PC-9 (cell line): ENCODE data around the gene SNAPC3.

ENCODE experiments used
- CTCF ChIP-seq: fragments of 200-600 bp; sonication (generic); conservative IDR thresholded peaks from 2 replicates; pipeline ENCODE4 v1.6.1; 2017; ENCODE audit warnings: mixed run types, antibody characterized with exemption, mild to moderate bottlenecking, moderate library complexity
- EZH2 ChIP-seq: fragments of 200-600 bp; sonication (generic); IDR thresholded peaks from 2 replicates; pipeline ENCODE4 v1.8.0; 2017; ENCODE audit warnings: antibody characterized with exemption, low read depth

- no peak for TF ChIP-seq CTCF
- TF ChIP-seq EZH2 = no peak
These were observed 79.1 kb downstream of the SNAPC3 start for GRCh38 chr9:15501803-15502202.
